Mesothelial cell of epicardium (in vitro differentiated cells): ENCODE results near the gene GIPC3. TPM values are rescaled to one million over a fixed set of nuclear protein-coding genes. Genes with fewer than 3 reads are reported as not detected.

Experiments
- DNase-seq, 2 experiments: peaks; one replicate each; pipeline ENCODE4 v3.0.0; 2021; ENCODE audit warnings: low spot score in 2 of 2; ENCODE audit not compliant: unreplicated experiment in 2 of 2
- H3K27ac Mint-ChIP-seq: 2 replicates; pipeline ENCODE4 v1.8.0; 2021; ENCODE audit warnings: mixed read lengths
- H3K27me3 Mint-ChIP-seq: 2 replicates; pipeline ENCODE4 v1.8.0; 2021; ENCODE audit warnings: low read depth, mixed read lengths
- H3K36me3 Mint-ChIP-seq: 2 replicates; pipeline ENCODE4 v1.8.0; 2021; ENCODE audit warnings: mixed read lengths
- H3K4me1 Mint-ChIP-seq: 2 replicates; pipeline ENCODE4 v1.8.0; 2021; ENCODE audit warnings: mixed read lengths
- H3K4me3 Mint-ChIP-seq: 2 replicates; pipeline ENCODE4 v1.8.0; 2021; ENCODE audit warnings: mild to moderate bottlenecking, moderate library complexity, mixed read lengths
- H3K9me3 Mint-ChIP-seq: 2 replicates; pipeline ENCODE4 v1.8.0; 2021; ENCODE audit warnings: mixed read lengths
- CTCF ChIP-seq: fragments of 200-600 bp; sonication (generic); IDR thresholded peaks from one replicate; pipeline ENCODE4 v1.5.0; 2021; ENCODE audit warnings: antibody characterized with exemption; ENCODE audit not compliant: unreplicated experiment
- total RNA-seq: library from RNA; stranded (reverse); gene quantifications from 3 replicates; pipeline ENCODE4 v1.2.1, GENCODE V29; 2021

Gene GIPC3
- total RNA-seq, 1 donor from 2014 or later, result 0.07 TPM

DNA sequence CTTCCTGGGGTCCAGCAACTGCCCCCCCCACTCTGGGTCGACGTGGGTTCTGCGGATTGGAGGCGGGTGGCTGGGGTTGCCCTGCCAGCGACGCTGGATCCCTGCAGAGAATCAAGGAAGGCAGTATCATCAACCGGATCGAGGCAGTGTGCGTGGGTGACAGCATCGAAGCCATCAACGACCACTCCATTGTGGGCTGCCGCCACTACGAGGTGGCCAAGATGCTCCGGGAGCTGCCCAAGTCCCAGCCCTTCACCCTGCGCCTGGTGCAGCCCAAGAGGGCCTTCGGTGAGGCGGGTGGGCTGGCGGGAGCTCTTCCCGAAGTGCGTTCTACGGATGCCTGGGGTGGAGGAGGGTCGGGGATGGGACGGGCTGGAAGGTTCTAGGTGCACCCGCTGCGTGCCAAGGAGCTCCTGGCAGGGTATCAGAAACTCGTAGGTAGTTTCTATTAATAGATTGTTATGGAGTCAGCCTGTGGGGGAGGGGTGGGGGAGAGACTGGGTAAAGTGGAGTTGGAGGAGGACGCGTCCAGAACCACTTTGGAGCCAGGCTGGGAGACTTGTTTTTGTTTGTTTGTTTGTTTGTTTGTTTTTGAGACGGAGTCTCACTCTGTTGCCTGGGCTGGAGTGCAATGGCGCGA lies 1.5 kb downstream of the GIPC3 start:
- peaks cover 57% of the 10 kb centered on the region for H3K27me3 Mint-ChIP-seq
- no peak overlapping the region for H3K27ac Mint-ChIP-seq
- no peak for TF ChIP-seq CTCF
- DNase-seq, result no peak
- H3K36me3 Mint-ChIP-seq, result no peaks in the 10 kb centered on the region
- no peaks in the 10 kb centered on the region for H3K4me1 Mint-ChIP-seq
- no peaks in the 10 kb centered on the region for H3K9me3 Mint-ChIP-seq
- H3K4me3 Mint-ChIP-seq, result no peak overlapping the region

DNA sequence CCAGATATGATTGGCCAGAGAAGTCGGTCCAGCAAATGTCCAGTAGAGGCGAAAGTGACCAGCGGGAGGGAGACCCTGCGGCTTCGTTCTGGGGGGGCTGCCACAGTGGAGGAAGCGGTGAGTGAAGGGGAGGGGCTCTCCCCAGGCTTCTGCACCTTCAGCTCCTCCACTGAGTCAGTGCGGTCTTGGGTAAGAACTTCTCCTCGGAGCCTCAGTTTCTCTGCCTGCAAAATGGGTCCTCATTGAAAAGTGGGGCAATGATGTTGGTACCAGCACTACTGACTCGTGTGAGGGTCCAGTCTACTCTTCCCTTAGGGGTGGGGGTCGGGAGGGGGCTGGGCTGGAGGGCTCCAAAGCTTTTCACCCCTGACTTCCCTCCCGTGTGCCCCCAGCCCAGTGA lies 4.2 kb downstream of the GIPC3 start:
- no peak overlapping the region for H3K27ac Mint-ChIP-seq
- no peak for TF ChIP-seq CTCF
- no peaks in the 10 kb centered on the region for H3K9me3 Mint-ChIP-seq
- H3K4me1 Mint-ChIP-seq, result no peaks in the 10 kb centered on the region
- H3K36me3 Mint-ChIP-seq, result no peaks in the 10 kb centered on the region
- DNase-seq, result no peak
- H3K4me3 Mint-ChIP-seq, result no peak overlapping the region
- H3K27me3 Mint-ChIP-seq, result peaks cover 54% of the 10 kb centered on the region

- Mint-ChIP-seq H3K4me3 (no peak overlapping the region), H3K9me3 (no peaks in the 10 kb centered on the region), H3K27me3 (peaks cover 53% of the 10 kb centered on the region), H3K36me3 (no peaks in the 10 kb centered on the region), H3K27ac (no peak overlapping the region), H3K4me1 (no peaks in the 10 kb centered on the region)
- DNase-seq, result no peak
- TF ChIP-seq CTCF, result no peak
Observed at GRCh38 chr19:3589949-3590348, 4.7 kb downstream of the GIPC3 start.

DNA sequence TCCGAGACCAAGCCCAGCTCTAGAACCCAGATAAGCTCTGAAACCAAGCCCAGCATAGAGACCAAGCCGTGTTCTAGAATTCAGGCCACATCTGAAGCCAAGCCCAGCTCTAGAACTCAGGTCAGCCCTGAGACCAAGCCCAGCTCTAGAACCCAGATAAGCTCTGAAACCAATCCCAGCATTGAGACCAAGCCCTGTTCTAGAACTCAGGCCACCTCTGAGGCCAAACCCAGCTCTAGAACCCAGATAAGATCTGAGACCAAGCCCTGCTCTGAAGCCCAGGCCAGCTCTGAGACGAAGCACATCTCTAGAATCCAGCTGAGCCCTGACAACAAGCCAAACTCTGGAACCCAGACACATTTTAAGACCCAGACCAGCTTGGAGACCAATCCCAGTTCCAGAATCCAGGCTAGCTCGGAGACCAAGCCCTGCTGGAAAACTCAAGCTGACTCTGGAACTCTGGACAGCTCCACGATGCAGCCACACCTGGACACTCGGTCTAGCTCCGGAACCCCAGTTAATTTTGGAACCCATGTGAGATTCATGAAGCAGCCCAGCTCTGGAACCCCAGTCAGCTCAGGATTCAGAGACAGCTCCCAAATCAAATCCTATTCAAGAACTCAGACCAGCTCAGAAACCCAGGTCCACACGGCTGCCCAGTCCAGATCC lies 5.8 kb downstream of the GIPC3 start:
- no peak overlapping the region for H3K27ac Mint-ChIP-seq
- no peak for TF ChIP-seq CTCF
- DNase-seq, result no peak

DNA sequence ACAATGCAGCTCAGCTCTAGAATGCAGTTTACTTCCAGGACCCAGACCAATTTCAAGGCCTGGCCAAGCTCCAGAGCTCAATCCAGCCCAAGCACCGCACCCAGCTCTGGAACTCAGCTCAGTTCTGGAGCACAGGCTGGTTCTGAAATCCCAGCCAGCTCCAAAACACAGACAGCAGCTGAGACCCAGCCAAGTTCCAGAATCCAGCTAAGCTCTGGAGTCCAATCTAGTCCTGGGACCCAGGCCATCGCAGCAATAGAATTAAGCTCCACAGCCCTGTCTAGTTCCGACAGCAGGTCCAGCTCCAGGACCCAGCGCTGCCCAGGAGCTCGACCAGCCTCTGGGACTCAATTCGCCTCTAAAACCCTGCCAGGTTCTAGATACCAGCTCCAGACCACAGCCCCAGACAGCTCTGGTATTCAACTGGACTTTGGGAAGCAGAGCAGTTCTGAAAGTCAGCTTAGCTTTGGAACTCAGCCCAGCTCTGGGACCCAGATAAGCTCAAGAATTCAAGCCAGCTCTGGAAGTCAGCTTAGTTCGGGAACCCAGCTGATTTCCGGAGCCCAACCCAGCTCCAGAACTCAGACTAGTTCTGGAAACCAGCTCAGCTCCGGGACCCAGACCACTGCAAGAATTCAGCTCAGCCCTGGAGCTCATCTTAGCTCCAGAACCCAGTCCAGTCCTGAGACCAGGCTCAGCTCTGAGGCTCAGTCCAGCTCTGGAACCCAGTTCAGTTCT lies 6.8 kb downstream of the GIPC3 start:
- no peak overlapping the region for H3K27ac Mint-ChIP-seq
- H3K36me3 Mint-ChIP-seq, result no peaks in the 10 kb centered on the region
- no peaks in the 10 kb centered on the region for H3K9me3 Mint-ChIP-seq
- TF ChIP-seq CTCF, result no peak
- H3K27me3 Mint-ChIP-seq, result peaks cover 39% of the 10 kb centered on the region
- H3K4me1 Mint-ChIP-seq, result no peaks in the 10 kb centered on the region
- H3K4me3 Mint-ChIP-seq, result no peak overlapping the region
- DNase-seq, result no peak

More for the DNA sequence above, 5.8 kb downstream of the GIPC3 start:
- Mint-ChIP-seq H3K27me3 (peaks cover 48% of the 10 kb centered on the region), H3K9me3 (no peaks in the 10 kb centered on the region), H3K4me3 (no peak overlapping the region), H3K36me3 (no peaks in the 10 kb centered on the region), H3K4me1 (no peaks in the 10 kb centered on the region)
